CD14-positive monocyte (primary cell): ENCODE data around the gene SNIP1. TPM values are rescaled to one million over a fixed set of nuclear protein-coding genes. Genes with fewer than 3 reads are reported as not detected.

Experiments
- DNase-seq, 3 donors: peaks; one replicate each; pipeline ENCODE4 v3.0.0-alpha.2; 2011 to 2022
- H2AFZ ChIP-seq: 2 replicates; pipeline ENCODE4 v1.6.0; 2012; ENCODE audit warnings: mild to moderate bottlenecking, low read depth, low read length, inconsistent platforms; ENCODE audit not compliant: insufficient read depth, poor library complexity, severe bottlenecking
- H3K27ac ChIP-seq, 2 donors: 1 replicate in 1 of 2; 2 replicates in 1 of 2; pipeline ENCODE4 v1.5.1; 2012 to 2013; ENCODE audit warnings: low read length in 2 of 2, control low read depth in 1 of 2, inconsistent platforms in 1 of 2, low read depth in 1 of 2, mild to moderate bottlenecking in 1 of 2
- H3K27me3 ChIP-seq, 2 donors: one replicate each; pipeline versions ENCODE4 v1.6.0 to v1.6.1; 2011 to 2013; ENCODE audit warnings: low read length in 2 of 2; ENCODE audit not compliant: control insufficient read depth in 2 of 2, insufficient read depth in 2 of 2
- H3K36me3 ChIP-seq, 2 donors: replicated peaks in 1 of 2; 1 replicate in 1 of 2; 2 replicates in 1 of 2; pipeline versions ENCODE4 v1.5.1 to v1.6.1; 2012 to 2013; ENCODE audit warnings: low read length in 2 of 2, control low read depth in 1 of 2, inconsistent platforms in 1 of 2, mild to moderate bottlenecking in 1 of 2; ENCODE audit not compliant: insufficient read depth in 2 of 2, control insufficient read depth in 1 of 2
- H3K4me1 ChIP-seq, 2 donors: 1 replicate in 1 of 2; 2 replicates in 1 of 2; pipeline versions ENCODE4 v1.5.1 to v1.6.1; 2012 to 2013; ENCODE audit warnings: low read length in 2 of 2, control low read depth in 1 of 2, inconsistent platforms in 1 of 2, mild to moderate bottlenecking in 1 of 2, moderate library complexity in 1 of 2; ENCODE audit not compliant: insufficient read depth in 2 of 2, control insufficient read depth in 1 of 2
- H3K4me2 ChIP-seq: replicated peaks from 2 replicates; pipeline ENCODE3; 2012; ENCODE audit warnings: low read length, moderate library complexity, mild to moderate bottlenecking; ENCODE audit not compliant: poor library complexity, severe bottlenecking; ENCODE audit errors: extremely low read depth
- H3K4me3 ChIP-seq, 3 experiments: fragments of 200-600 bp in 1 of 3; sonication (generic) in 1 of 3; replicated peaks in 1 of 3; 1 replicate in 2 of 3; 2 replicates in 1 of 3; pipeline ENCODE4 v1.5.1; 2011 to 2013; ENCODE audit warnings: low read length in 3 of 3, mild to moderate bottlenecking in 3 of 3, control low read depth in 2 of 3, low read depth in 2 of 3, inconsistent platforms in 1 of 3, moderate library complexity in 1 of 3
- H3K79me2 ChIP-seq: 2 replicates; pipeline ENCODE4 v1.6.0; 2012; ENCODE audit warnings: mild to moderate bottlenecking, control low read depth, inconsistent platforms, low read length, moderate library complexity; ENCODE audit not compliant: insufficient read depth
- H3K9ac ChIP-seq: 2 replicates; pipeline ENCODE4 v1.6.0; 2017; ENCODE audit warnings: low read length, mild to moderate bottlenecking; ENCODE audit not compliant: insufficient read depth, poor library complexity, severe bottlenecking
- H3K9me3 ChIP-seq, 2 donors: replicated peaks in 1 of 2; 1 replicate in 1 of 2; 2 replicates in 1 of 2; pipeline versions ENCODE4 v1.5.1 to v1.6.1; 2012 to 2013; ENCODE audit warnings: low read length in 2 of 2, control low read depth in 1 of 2; ENCODE audit not compliant: control insufficient read depth in 1 of 2, insufficient read depth in 1 of 2
- H4K20me1 ChIP-seq: 2 replicates; pipeline ENCODE4 v1.6.0; 2012; ENCODE audit warnings: mild to moderate bottlenecking, low read length, control low read depth, moderate library complexity; ENCODE audit not compliant: insufficient read depth
- H3K27ac Mint-ChIP-seq, 7 donors: one replicate each; pipeline ENCODE4 v1.8.0; 2020; ENCODE audit warnings: mild to moderate bottlenecking in 7 of 7, mixed read lengths in 7 of 7, moderate library complexity in 6 of 7, inconsistent platforms in 2 of 7
- H3K27me3 Mint-ChIP-seq, 3 donors: one replicate each; pipeline ENCODE4 v1.8.0; 2021 to 2022; ENCODE audit warnings: low read depth in 3 of 3, mild to moderate bottlenecking in 3 of 3, mixed read lengths in 3 of 3, moderate library complexity in 3 of 3, inconsistent platforms in 1 of 3
- H3K36me3 Mint-ChIP-seq, 2 donors: one replicate each; pipeline ENCODE4 v1.8.0; 2020; ENCODE audit warnings: mixed read lengths in 2 of 2, inconsistent platforms in 1 of 2, mild to moderate bottlenecking in 1 of 2
- H3K4me1 Mint-ChIP-seq: one replicate; pipeline ENCODE4 v1.8.0; 2020; ENCODE audit warnings: mild to moderate bottlenecking, mixed read lengths
- H3K4me3 Mint-ChIP-seq, 2 donors: one replicate each; pipeline ENCODE4 v1.8.0; 2020; ENCODE audit warnings: mild to moderate bottlenecking in 2 of 2, mixed read lengths in 2 of 2, moderate library complexity in 1 of 2
- H3K9me3 Mint-ChIP-seq, 7 donors: one replicate each; pipeline ENCODE4 v1.8.0; 2020 to 2022; ENCODE audit warnings: mixed read lengths in 7 of 7, mild to moderate bottlenecking in 6 of 7, moderate library complexity in 6 of 7, inconsistent platforms in 2 of 7
- WGBS: methylation state at CpG from one replicate; pipeline ENCODE4 v1.1.5; 2013; ENCODE audit warnings: missing lambda C conversion rate; ENCODE audit not compliant: insufficient coverage; 5-methylcytosine and 5-hydroxymethylcytosine counted together
- intact Hi-C, 2 donors: fragments of 100-400 bp; cut with micrococcal nuclease; formaldehyde crosslinking; loops; one replicate each; pipeline versions ENCODE4 v1.15.0 to v1.15.1; 2023
- polyA plus RNA-seq, 3 donors: library from polyadenylated mRNA; depleted of rRNA in 1 of 3; unstranded in 2 of 3; stranded (reverse) in 1 of 3; fragments of 300-500 nt in 2 of 3; fragments of >200 nt in 1 of 3; fragmentation: Illumina TruSeq in 2 of 3; gene quantifications; 1 replicate in 2 of 3; 2 replicates in 1 of 3; pipeline ENCODE4 v1.2.3, GENCODE V29; 2012 to 2021
- TF ChIP-seq, protein P1 (sequence below): fragments of 200-600 bp; IDR thresholded peaks from one replicate; pipeline ENCODE4 v1.8.0; 2022; ENCODE audit warnings: antibody characterized with exemption, mild to moderate bottlenecking

SNIP1 gene
- polyA plus RNA-seq, 3 donors: 1.6 to 6.8 (median 3.3) TPM

DNA sequence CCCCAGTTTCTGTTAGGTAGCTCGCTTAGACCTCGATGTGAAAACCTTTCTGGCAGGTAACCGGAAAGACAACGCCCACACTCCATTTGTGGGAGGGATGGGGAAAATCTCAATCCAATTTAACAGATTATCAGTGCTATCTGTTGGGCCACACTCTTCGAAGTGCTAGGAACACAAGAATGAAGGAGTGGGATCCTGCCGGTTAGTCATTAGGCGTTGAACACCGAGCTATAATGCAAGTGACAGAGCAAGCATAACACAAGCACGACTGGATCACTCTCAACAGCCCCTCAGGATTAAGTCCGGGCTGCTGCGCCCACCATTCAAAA is 531 bp downstream of the SNIP1 start:
- peaks cover 11 to 26% of the 10 kb centered on the region in 2 donors for H3K4me1 ChIP-seq
- H3K36me3 ChIP-seq: peaks cover 22 to 41% of the 10 kb centered on the region in 2 donors
- TF ChIP-seq, protein P1, sequence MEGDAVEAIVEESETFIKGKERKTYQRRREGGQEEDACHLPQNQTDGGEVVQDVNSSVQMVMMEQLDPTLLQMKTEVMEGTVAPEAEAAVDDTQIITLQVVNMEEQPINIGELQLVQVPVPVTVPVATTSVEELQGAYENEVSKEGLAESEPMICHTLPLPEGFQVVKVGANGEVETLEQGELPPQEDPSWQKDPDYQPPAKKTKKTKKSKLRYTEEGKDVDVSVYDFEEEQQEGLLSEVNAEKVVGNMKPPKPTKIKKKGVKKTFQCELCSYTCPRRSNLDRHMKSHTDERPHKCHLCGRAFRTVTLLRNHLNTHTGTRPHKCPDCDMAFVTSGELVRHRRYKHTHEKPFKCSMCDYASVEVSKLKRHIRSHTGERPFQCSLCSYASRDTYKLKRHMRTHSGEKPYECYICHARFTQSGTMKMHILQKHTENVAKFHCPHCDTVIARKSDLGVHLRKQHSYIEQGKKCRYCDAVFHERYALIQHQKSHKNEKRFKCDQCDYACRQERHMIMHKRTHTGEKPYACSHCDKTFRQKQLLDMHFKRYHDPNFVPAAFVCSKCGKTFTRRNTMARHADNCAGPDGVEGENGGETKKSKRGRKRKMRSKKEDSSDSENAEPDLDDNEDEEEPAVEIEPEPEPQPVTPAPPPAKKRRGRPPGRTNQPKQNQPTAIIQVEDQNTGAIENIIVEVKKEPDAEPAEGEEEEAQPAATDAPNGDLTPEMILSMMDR: no peak
- peaks cover 33 to 37% of the 10 kb centered on the region in 2 donors for H3K36me3 Mint-ChIP-seq
- no peaks in the 10 kb centered on the region for H3K9me3 ChIP-seq
- intact Hi-C loops: loop anchor here in 1 of 2 donors (2.0 to 10.0 kb wide), 3 partner anchors 41 to 461 kb away; partner anchors contain the start of genes CDCA8, MEAF6 and UTP11
- H3K4me1 Mint-ChIP-seq: peaks cover 24% of the 10 kb centered on the region
- H3K9ac ChIP-seq: peak overlapping the region; percentile 96
- H3K27me3 ChIP-seq: no peaks in the 10 kb centered on the region
- peak overlapping the region; percentile 92 to 96 for H3K4me3 Mint-ChIP-seq
- H4K20me1 ChIP-seq: peaks cover 12% of the 10 kb centered on the region
- peaks cover 44% of the 10 kb centered on the region for H3K79me2 ChIP-seq
- peak overlapping the region; percentile 84 for H2AFZ ChIP-seq
- peak overlapping the region; percentile 80 to 100 (median 80) for H3K4me3 ChIP-seq
- peak overlapping the region; percentile 92 for H3K4me2 ChIP-seq
- H3K9me3 Mint-ChIP-seq: peaks cover 0 to 9% (median 0%) of the 10 kb centered on the region in 7 donors
- DNase-seq: no peak
- peak overlapping the region; percentile 88 to 98 (median 96) for H3K27ac Mint-ChIP-seq
- H3K27me3 Mint-ChIP-seq: no peaks in the 10 kb centered on the region
- WGBS: 0% methylated on average over 7 of the region's 11 CpGs
- H3K27ac ChIP-seq: peak overlapping the region; percentile 79 to 98

GRCh38 chr1:37549341-37549740 is 4.8 kb downstream of the SNIP1 start:
- no peak overlapping the region for H3K4me2 ChIP-seq
- WGBS: 98% methylated on average over 4 of the region's 6 CpGs
- H3K9me3 Mint-ChIP-seq: peaks cover 0 to 7% (median 2%) of the 10 kb centered on the region in 7 donors
- no peak for DNase-seq
- no peak overlapping the region for H3K4me3 ChIP-seq
- H3K9me3 ChIP-seq: no peaks in the 10 kb centered on the region
- peaks cover 21% of the 10 kb centered on the region for H4K20me1 ChIP-seq
- no peak overlapping the region for H3K27ac ChIP-seq
- peaks cover 61 to 76% of the 10 kb centered on the region in 2 donors for H3K36me3 Mint-ChIP-seq
- no peaks in the 10 kb centered on the region for H3K27me3 Mint-ChIP-seq
- peaks cover 11 to 16% of the 10 kb centered on the region in 2 donors for H3K4me1 ChIP-seq
- H3K27me3 ChIP-seq: no peaks in the 10 kb centered on the region
- H2AFZ ChIP-seq: no peak overlapping the region
- H3K4me3 Mint-ChIP-seq: no peak overlapping the region
- H3K27ac Mint-ChIP-seq: peak overlapping the region in 1 of 7 donors; percentile 8
- TF ChIP-seq, protein P1: no peak
- H3K9ac ChIP-seq: no peak overlapping the region
- H3K36me3 ChIP-seq: peaks cover 50 to 81% of the 10 kb centered on the region in 2 donors
- H3K79me2 ChIP-seq: peaks cover 44% of the 10 kb centered on the region
- intact Hi-C loops: no loop called here
- peaks cover 14% of the 10 kb centered on the region for H3K4me1 Mint-ChIP-seq
